Measurements from ENCODE around the gene FN3KRP.
A peak's percentile ranks its signal among the peaks of the same experiment; 100 is the strongest.

Gene FN3KRP

GRCh38 chr17:82698065-82698973 is 18.2 kb upstream of the FN3KRP start, which contains the start of gene RAB40B:
RAB40B (minus strand) TSS chr17:82698698; CDS start chr17:82698596, 102 bp downstream.
- H2AFZ ChIP-seq (ENCODE audit: low read length) = no peak within 1 kb of the TSS
- H3K4me2 ChIP-seq (ENCODE audit: low read length) = peak within 1 kb of the TSS; percentile 78
- peak within 1 kb of the TSS; percentile 65 for H3K4me3 ChIP-seq (ENCODE audit: low read depth, low read length, poor library complexity, severe bottlenecking)
- H3K36me3 ChIP-seq (ENCODE audit: insufficient read depth, low read length) = peaks cover 9% of the 10 kb centered on the region; the same call in 1 of the 2 replicates
- H3K9me3 ChIP-seq (ENCODE audit: low read length) = peaks cover 15% of the 10 kb centered on the region
- H3K4me1 ChIP-seq (ENCODE audit: insufficient read depth, low read length, severe bottlenecking) = peaks cover 14% of the 10 kb centered on the region
- no peaks in the 10 kb centered on the region for H3K79me2 ChIP-seq (ENCODE audit: insufficient read depth, low read length)
- no peaks in the 10 kb centered on the region for H4K20me1 ChIP-seq (ENCODE audit: insufficient read depth, low read length)
- H3F3A ChIP-seq (ENCODE audit: insufficient read depth, low read length) = no peaks in the 10 kb centered on the region
- H3K9ac ChIP-seq (ENCODE audit: low read length) = peak within 1 kb of the TSS; percentile 51; the same call in 1 of the 2 replicates
- no peak within 1 kb of the TSS for H3K27ac ChIP-seq (ENCODE audit: low read depth, low read length, poor library complexity, severe bottlenecking)
- TF ChIP-seq CTCF (IDR thresholded peaks at IDR 0.05; ENCODE audit: low read length) (no peak), EZH2 (IDR thresholded peaks at IDR 0.05; ENCODE audit: borderline replicate concordance, low read length) (no peak)
- no peaks in the 10 kb centered on the region for H3K9me2 ChIP-seq (ENCODE audit: low read depth, low read length)
- peaks cover 3% of the 10 kb centered on the region; the same call in 1 of the 2 replicates for H3K27me3 ChIP-seq (ENCODE audit: insufficient read depth, low read length)

GRCh38 chr17:82698974-82699442 is 17.5 kb upstream of the FN3KRP start:
- no peak overlapping the region for H3K27ac ChIP-seq (ENCODE audit: low read depth, low read length, poor library complexity, severe bottlenecking)
- no peaks in the 10 kb centered on the region for H4K20me1 ChIP-seq (ENCODE audit: insufficient read depth, low read length)
- H3K9ac ChIP-seq (ENCODE audit: low read length) = no peak overlapping the region
- H2AFZ ChIP-seq (ENCODE audit: low read length) = no peak overlapping the region
- H3F3A ChIP-seq (ENCODE audit: insufficient read depth, low read length) = no peaks in the 10 kb centered on the region
- peaks cover 6% of the 10 kb centered on the region; the same call in 1 of the 2 replicates for H3K27me3 ChIP-seq (ENCODE audit: insufficient read depth, low read length)
- peaks cover 14% of the 10 kb centered on the region for H3K4me1 ChIP-seq (ENCODE audit: insufficient read depth, low read length, severe bottlenecking)
- H3K4me2 ChIP-seq (ENCODE audit: low read length) = peak overlapping the region; percentile 78
- H3K9me2 ChIP-seq (ENCODE audit: low read depth, low read length) = no peaks in the 10 kb centered on the region
- TF ChIP-seq EZH2 (IDR thresholded peaks at IDR 0.05; ENCODE audit: borderline replicate concordance, low read length) (no peak), CTCF (IDR thresholded peaks at IDR 0.05; ENCODE audit: low read length) (no peak)
- no peaks in the 10 kb centered on the region for H3K79me2 ChIP-seq (ENCODE audit: insufficient read depth, low read length)
- peaks cover 12% of the 10 kb centered on the region for H3K9me3 ChIP-seq (ENCODE audit: low read length)
- peak overlapping the region; percentile 60 for H3K4me3 ChIP-seq (ENCODE audit: low read depth, low read length, poor library complexity, severe bottlenecking)
- peaks cover 9% of the 10 kb centered on the region; the same call in 1 of the 2 replicates for H3K36me3 ChIP-seq (ENCODE audit: insufficient read depth, low read length)

- Histone ChIP-seq H3K4me3 (ENCODE audit: low read depth, low read length, poor library complexity, severe bottlenecking) (no peak overlapping the region), H3K9ac (ENCODE audit: low read length) (no peak overlapping the region), H3K36me3 (ENCODE audit: insufficient read depth, low read length) (peaks cover 4% of the 10 kb centered on the region; the same call in 1 of the 2 replicates), H3K27me3 (ENCODE audit: insufficient read depth, low read length) (peaks cover 9% of the 10 kb centered on the region; the same call in 1 of the 2 replicates), H3K9me2 (ENCODE audit: low read depth, low read length) (no peaks in the 10 kb centered on the region), H3K4me1 (ENCODE audit: insufficient read depth, low read length, severe bottlenecking) (peaks cover 14% of the 10 kb centered on the region), H3K4me2 (ENCODE audit: low read length) (no peak overlapping the region), H2AFZ (ENCODE audit: low read length) (no peak overlapping the region), H3K9me3 (ENCODE audit: low read length) (peaks cover 7% of the 10 kb centered on the region), H3K27ac (ENCODE audit: low read depth, low read length, poor library complexity, severe bottlenecking) (no peak overlapping the region), H3K79me2 (ENCODE audit: insufficient read depth, low read length) (no peaks in the 10 kb centered on the region), H4K20me1 (ENCODE audit: insufficient read depth, low read length) (no peaks in the 10 kb centered on the region), H3F3A (ENCODE audit: insufficient read depth, low read length) (no peaks in the 10 kb centered on the region)
- TF ChIP-seq EZH2 (IDR thresholded peaks at IDR 0.05; ENCODE audit: borderline replicate concordance, low read length) (no peak), CTCF (IDR thresholded peaks at IDR 0.05; ENCODE audit: low read length) (no peak)
Observed at GRCh38 chr17:82699551-82699950, 17.0 kb upstream of the FN3KRP start.
